Omental fat pad (tissue), 4 donors: ENCODE measurements around the gene ANO6. TPM values are rescaled to one million over a fixed set of nuclear protein-coding genes. Genes with fewer than 3 reads are reported as not detected.

Source experiments
- ATAC-seq: fragments of 150-250 bp; one replicate; pipeline ENCODE4 v1.9.1; 2016; ENCODE audit warnings: mild to moderate bottlenecking, moderate library complexity; ENCODE audit not compliant: low FRiP score
- DNase-seq: peaks from one replicate; pipeline ENCODE4 v3.0.0-alpha.2; 2019; ENCODE audit warnings: low spot score
- CTCF ChIP-seq, 3 donors: fragments of 450-650 bp; IDR thresholded peaks; one replicate each; pipeline ENCODE4 v1.5.1; 2016 to 2017; ENCODE audit warnings: antibody characterized with exemption in 3 of 3, mild to moderate bottlenecking in 3 of 3, moderate library complexity in 2 of 3
- total RNA-seq, 4 donors: library from RNA; depleted of rRNA; stranded (reverse); fragments of >200 nt; gene quantifications; one replicate each; pipeline ENCODE4 v1.1.0, GENCODE V29; 2016

The ANO6 gene
- total RNA-seq, 4 donors from 2014 or later = 88.8 to 189 (median 105) TPM

- no peak for TF ChIP-seq CTCF (IDR thresholded peaks at IDR 0.05)
- ATAC-seq (no peak), DNase-seq (no peak)
These were observed 108.5 kb downstream of the ANO6 start for GRCh38 chr12:45324391-45324790.

GRCh38 chr12:45326358-45326975 lies 110.6 kb downstream of the ANO6 start:
- ATAC-seq (no peak), DNase-seq (no peak)
- TF ChIP-seq CTCF (IDR thresholded peaks at IDR 0.05) = no peak

- TF ChIP-seq CTCF (IDR thresholded peaks at IDR 0.05) = no peak
- ATAC-seq (no peak), DNase-seq (no peak)
These were observed 112.0 kb downstream of the ANO6 start for GRCh38 chr12:45327823-45328383.

- ATAC-seq (peak; percentile 49), DNase-seq (no peak)
- no peak for TF ChIP-seq CTCF (IDR thresholded peaks at IDR 0.05)
These were observed 113.3 kb downstream of the ANO6 start for GRCh38 chr12:45329238-45329637.

- DNase-seq (no peak), ATAC-seq (no peak)
- TF ChIP-seq CTCF (IDR thresholded peaks at IDR 0.05) = no peak
These were observed 113.8 kb downstream of the ANO6 start for GRCh38 chr12:45329702-45330101.

GRCh38 chr12:45331552-45331951 lies 115.7 kb downstream of the ANO6 start:
- DNase-seq (no peak), ATAC-seq (no peak)
- no peak for TF ChIP-seq CTCF (IDR thresholded peaks at IDR 0.05)

GRCh38 chr12:45334396-45334795 lies 118.5 kb downstream of the ANO6 start:
- no peak for TF ChIP-seq CTCF (IDR thresholded peaks at IDR 0.05)
- DNase-seq (no peak), ATAC-seq (no peak)
